ENCODE measurements around the gene TRIOBP. TPM values are rescaled to one million over a fixed set of nuclear protein-coding genes. Genes with fewer than 3 reads are reported as not detected.
"Not testable (repeated sequence)": the region's sequence is repeated elsewhere in the genome, so short reads cannot be mapped to it uniquely, and the experiment has no call there.

The TRIOBP gene, protein sequence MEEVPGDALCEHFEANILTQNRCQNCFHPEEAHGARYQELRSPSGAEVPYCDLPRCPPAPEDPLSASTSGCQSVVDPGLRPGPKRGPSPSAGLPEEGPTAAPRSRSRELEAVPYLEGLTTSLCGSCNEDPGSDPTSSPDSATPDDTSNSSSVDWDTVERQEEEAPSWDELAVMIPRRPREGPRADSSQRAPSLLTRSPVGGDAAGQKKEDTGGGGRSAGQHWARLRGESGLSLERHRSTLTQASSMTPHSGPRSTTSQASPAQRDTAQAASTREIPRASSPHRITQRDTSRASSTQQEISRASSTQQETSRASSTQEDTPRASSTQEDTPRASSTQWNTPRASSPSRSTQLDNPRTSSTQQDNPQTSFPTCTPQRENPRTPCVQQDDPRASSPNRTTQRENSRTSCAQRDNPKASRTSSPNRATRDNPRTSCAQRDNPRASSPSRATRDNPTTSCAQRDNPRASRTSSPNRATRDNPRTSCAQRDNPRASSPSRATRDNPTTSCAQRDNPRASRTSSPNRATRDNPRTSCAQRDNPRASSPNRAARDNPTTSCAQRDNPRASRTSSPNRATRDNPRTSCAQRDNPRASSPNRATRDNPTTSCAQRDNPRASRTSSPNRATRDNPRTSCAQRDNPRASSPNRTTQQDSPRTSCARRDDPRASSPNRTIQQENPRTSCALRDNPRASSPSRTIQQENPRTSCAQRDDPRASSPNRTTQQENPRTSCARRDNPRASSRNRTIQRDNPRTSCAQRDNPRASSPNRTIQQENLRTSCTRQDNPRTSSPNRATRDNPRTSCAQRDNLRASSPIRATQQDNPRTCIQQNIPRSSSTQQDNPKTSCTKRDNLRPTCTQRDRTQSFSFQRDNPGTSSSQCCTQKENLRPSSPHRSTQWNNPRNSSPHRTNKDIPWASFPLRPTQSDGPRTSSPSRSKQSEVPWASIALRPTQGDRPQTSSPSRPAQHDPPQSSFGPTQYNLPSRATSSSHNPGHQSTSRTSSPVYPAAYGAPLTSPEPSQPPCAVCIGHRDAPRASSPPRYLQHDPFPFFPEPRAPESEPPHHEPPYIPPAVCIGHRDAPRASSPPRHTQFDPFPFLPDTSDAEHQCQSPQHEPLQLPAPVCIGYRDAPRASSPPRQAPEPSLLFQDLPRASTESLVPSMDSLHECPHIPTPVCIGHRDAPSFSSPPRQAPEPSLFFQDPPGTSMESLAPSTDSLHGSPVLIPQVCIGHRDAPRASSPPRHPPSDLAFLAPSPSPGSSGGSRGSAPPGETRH (N-terminal part only)
- 33.3 and 34.8 TPM in 2 replicates for total RNA-seq

GRCh38 chr22:37696657-37697537 is at the start of gene TRIOBP:
TSS of gene TRIOBP (plus strand) at chr22:37697048. CDS start at chr22:37701366, 4,318 bp downstream.
- intact Hi-C loops (cut with micrococcal nuclease): loop anchor here (1.0 kb wide), 1 partner anchor 11 kb away; the partner anchor contains the start of gene NOL12

GRCh38 chr22:37647317-37647716 is 49.5 kb upstream of the TRIOBP start:
- DNase-seq: no peak
- Mint-ChIP-seq H3K9me3 (no peaks in the 10 kb centered on the region), H3K4me1 (peaks cover 14% of the 10 kb centered on the region), H3K36me3 (ENCODE audit: low read depth) (peaks cover 61% of the 10 kb centered on the region), H3K27ac (no peak overlapping the region), H3K4me3 (no peak overlapping the region), H3K27me3 (no peaks in the 10 kb centered on the region)
- intact Hi-C loops (cut with micrococcal nuclease): no loop called here

More at GRCh38 chr22:37696657-37697537, at the start of gene TRIOBP:
- Mint-ChIP-seq H3K4me3 (peak within 1 kb of the TSS; percentile 75), H3K9me3 (no peaks in the 10 kb centered on the region), H3K36me3 (ENCODE audit: low read depth) (peaks cover 18% of the 10 kb centered on the region), H3K27me3 (no peaks in the 10 kb centered on the region), H3K4me1 (peaks cover 13% of the 10 kb centered on the region), H3K27ac (peak within 1 kb of the TSS; percentile 58)
- peak; percentile 97 for DNase-seq

DNA sequence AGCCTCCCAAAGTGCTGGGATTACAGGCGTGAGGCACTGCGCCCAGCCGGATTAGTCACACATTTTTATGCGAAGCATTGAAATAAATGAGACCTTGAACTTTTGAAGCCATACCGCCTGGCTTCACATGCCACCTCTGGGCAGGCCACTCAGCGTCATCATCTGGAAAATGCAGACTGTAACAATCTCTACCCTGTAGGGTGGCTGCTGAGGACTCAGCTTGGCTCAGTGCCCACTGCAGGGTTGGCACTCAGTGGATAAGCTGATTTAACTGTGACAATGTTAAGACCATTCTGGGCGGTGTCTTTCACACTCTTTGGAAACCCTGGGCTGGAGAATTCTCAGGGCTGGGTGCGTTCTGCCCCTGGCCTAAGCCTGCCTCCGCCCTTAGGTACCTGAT is 48.9 kb upstream of the TRIOBP start:
- no peak overlapping the region for H3K27ac Mint-ChIP-seq
- H3K36me3 Mint-ChIP-seq (ENCODE audit: low read depth): peaks cover 63% of the 10 kb centered on the region
- H3K4me1 Mint-ChIP-seq: peaks cover 11% of the 10 kb centered on the region
- no peak for DNase-seq
- no peak overlapping the region for H3K4me3 Mint-ChIP-seq
- no peaks in the 10 kb centered on the region for H3K27me3 Mint-ChIP-seq
- H3K9me3 Mint-ChIP-seq: no peaks in the 10 kb centered on the region
- intact Hi-C loops (cut with micrococcal nuclease): no loop called here

DNA sequence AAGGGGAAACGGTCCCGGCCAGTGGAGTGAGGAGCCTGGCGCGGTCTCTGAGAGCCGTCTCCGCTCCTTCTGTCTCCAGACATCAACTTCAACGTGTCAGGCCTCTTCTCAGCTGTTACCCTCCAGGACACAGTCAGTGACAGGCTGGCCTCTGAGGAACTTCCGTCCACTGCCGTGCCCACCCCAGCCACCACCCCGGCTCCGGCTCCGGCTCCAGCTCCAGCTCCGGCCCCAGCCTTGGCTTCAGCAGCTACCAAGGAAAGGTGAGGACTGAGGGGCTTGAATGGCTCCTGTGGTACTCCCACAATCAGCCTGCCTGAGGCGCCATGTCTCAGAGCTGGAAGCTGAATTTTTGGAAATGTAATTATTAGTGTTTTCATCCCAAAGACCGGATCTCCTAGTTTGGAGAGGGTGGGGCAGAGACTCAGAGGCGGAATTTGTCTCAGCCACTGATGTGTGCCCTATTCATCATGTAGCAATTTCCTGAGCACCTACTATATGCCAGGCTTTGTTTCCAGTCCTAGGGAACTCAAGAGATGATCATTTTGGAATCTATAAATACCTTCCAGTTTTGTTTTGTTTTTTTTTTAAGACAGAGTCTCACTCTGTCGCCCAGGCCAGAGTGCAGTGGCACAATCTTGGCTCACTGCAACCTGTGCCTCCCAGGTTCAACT is 46.2 kb upstream of the TRIOBP start:
- H3K27me3 Mint-ChIP-seq: no peaks in the 10 kb centered on the region
- no peaks in the 10 kb centered on the region for H3K9me3 Mint-ChIP-seq
- no peak overlapping the region for H3K27ac Mint-ChIP-seq
- no peak for DNase-seq
- H3K4me3 Mint-ChIP-seq: no peak overlapping the region
- peaks cover 2% of the 10 kb centered on the region for H3K4me1 Mint-ChIP-seq
- peaks cover 57% of the 10 kb centered on the region for H3K36me3 Mint-ChIP-seq (ENCODE audit: low read depth)
- intact Hi-C loops (cut with micrococcal nuclease): no loop called here

- no peaks in the 10 kb centered on the region for H3K9me3 Mint-ChIP-seq
- no peak overlapping the region for H3K4me3 Mint-ChIP-seq
- intact Hi-C loops (cut with micrococcal nuclease): no loop called here
- no peak for DNase-seq
- peak overlapping the region; percentile 34 for H3K27ac Mint-ChIP-seq
- peaks cover 14% of the 10 kb centered on the region for H3K4me1 Mint-ChIP-seq
- no peaks in the 10 kb centered on the region for H3K27me3 Mint-ChIP-seq
- peaks cover 43% of the 10 kb centered on the region for H3K36me3 Mint-ChIP-seq (ENCODE audit: low read depth)
Measured at GRCh38 chr22:37654563-37655251, 42.1 kb upstream of the TRIOBP start.

- H3K27ac Mint-ChIP-seq: no peak overlapping the region
- H3K4me1 Mint-ChIP-seq: peaks cover 19% of the 10 kb centered on the region
- intact Hi-C loops (cut with micrococcal nuclease): no loop called here
- H3K4me3 Mint-ChIP-seq: no peak overlapping the region
- H3K36me3 Mint-ChIP-seq (ENCODE audit: low read depth): peaks cover 41% of the 10 kb centered on the region
- H3K9me3 Mint-ChIP-seq: no peaks in the 10 kb centered on the region
- H3K27me3 Mint-ChIP-seq: no peaks in the 10 kb centered on the region
- DNase-seq: no peak
Measured at GRCh38 chr22:37655252-37655563, 41.6 kb upstream of the TRIOBP start.

- H3K9me3 Mint-ChIP-seq; DNase-seq; intact Hi-C loops (cut with micrococcal nuclease); H3K27me3 Mint-ChIP-seq; H3K4me3 Mint-ChIP-seq: not testable (repeated sequence)
- Mint-ChIP-seq H3K27ac (peak overlapping the region; percentile 76), H3K4me1 (peaks cover 29% of the 10 kb centered on the region), H3K36me3 (ENCODE audit: low read depth) (peaks cover 39% of the 10 kb centered on the region)
Measured at GRCh38 chr22:37656583-37656982, 40.3 kb upstream of the TRIOBP start.

GRCh38 chr22:37657590-37658132 is 39.2 kb upstream of the TRIOBP start:
- Mint-ChIP-seq H3K36me3 (ENCODE audit: low read depth) (peaks cover 36% of the 10 kb centered on the region), H3K4me3 (peak overlapping the region; percentile 85), H3K27me3 (no peaks in the 10 kb centered on the region), H3K9me3 (no peaks in the 10 kb centered on the region), H3K27ac (peak overlapping the region; percentile 91), H3K4me1 (peaks cover 35% of the 10 kb centered on the region)
- peak; percentile 71 for DNase-seq
- intact Hi-C loops (cut with micrococcal nuclease): loop anchor here (1.0 to 2.0 kb wide), 3 partner anchors 15 to 49 kb away; partner anchors contain the start of genes GGA1 and LGALS1

DNA sequence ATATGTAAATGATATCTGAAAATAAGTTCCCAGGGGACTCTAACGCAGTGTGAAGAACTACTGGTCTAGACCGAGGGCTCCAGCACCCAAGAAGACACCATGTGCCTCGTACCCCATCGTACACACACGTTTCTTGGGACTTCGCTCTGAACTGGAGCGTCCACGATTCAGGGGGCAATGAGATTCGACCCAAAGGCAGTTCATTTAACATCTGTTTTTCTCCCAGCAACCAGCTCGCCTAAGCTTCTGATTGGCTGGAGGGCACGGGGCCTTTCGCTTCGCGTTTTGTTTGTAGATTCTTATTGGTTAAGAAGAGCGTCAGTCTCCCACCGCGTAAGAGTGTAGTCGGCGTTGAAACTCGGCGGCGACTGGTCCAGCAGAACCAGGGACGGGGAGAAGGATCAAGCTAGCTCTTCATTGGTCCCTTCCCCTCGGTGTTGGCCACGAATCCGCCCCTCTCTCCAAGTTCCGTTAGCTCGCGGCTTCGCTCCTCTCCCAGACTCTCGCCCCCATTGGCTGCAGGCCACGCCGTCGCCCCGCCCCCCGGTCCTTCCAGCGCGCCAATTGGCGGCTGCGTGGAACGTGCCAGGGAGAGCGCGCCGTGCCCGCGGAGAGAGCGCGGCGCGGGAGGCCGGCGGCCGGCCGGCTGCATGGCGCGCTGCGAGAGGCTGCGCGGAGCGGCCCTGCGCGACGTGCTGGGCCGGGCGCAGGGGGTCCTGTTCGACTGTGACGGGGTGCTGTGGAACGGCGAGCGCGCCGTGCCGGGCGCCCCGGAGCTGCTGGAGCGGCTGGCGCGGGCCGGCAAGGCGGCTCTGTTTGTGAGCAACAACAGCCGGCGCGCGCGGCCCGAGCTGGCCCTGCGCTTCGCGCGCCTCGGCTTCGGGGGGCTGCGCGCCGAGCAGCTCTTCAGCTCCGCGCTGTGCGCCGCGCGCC is 38.4 kb upstream of the TRIOBP start, which contains the start of gene PDXP:
Gene PDXP (plus strand): TSS at position 591 of the 933 bp plus-strand sequence. CDS start 60 bp downstream, at position 651.
- peak within 1 kb of the TSS; percentile 94 for H3K4me3 Mint-ChIP-seq
- H3K27me3 Mint-ChIP-seq: no peaks in the 10 kb centered on the region
- peaks cover 28% of the 10 kb centered on the region for H3K36me3 Mint-ChIP-seq (ENCODE audit: low read depth)

GRCh38 chr22:37659066-37659896 is 37.6 kb upstream of the TRIOBP start:
- peak overlapping the region; percentile 67 for H3K27ac Mint-ChIP-seq
- DNase-seq: peak; percentile 80
- H3K36me3 Mint-ChIP-seq (ENCODE audit: low read depth): peaks cover 23% of the 10 kb centered on the region
- intact Hi-C loops (cut with micrococcal nuclease): loop anchor here (2.0 kb wide), 1 partner anchor 16 kb away; no protein-coding TSS in a partner anchor
- H3K27me3 Mint-ChIP-seq: no peaks in the 10 kb centered on the region
- H3K4me3 Mint-ChIP-seq: peak overlapping the region; percentile 94
- H3K9me3 Mint-ChIP-seq: no peaks in the 10 kb centered on the region
- peaks cover 35% of the 10 kb centered on the region for H3K4me1 Mint-ChIP-seq

More for the DNA sequence above, 38.4 kb upstream of the TRIOBP start, which contains the start of gene PDXP:
- Mint-ChIP-seq H3K27ac (peak within 1 kb of the TSS; percentile 91), H3K9me3 (no peaks in the 10 kb centered on the region), H3K4me1 (peaks cover 35% of the 10 kb centered on the region)
- DNase-seq: peak; percentile 100
- intact Hi-C loops (cut with micrococcal nuclease): loop anchor here (1.0 to 2.0 kb wide), 3 partner anchors 16 to 50 kb away; partner anchors contain the start of genes GGA1 and LGALS1

All from activated CD4-positive, alpha-beta T cell treated with anti-CD3 and anti-CD28 coated beads, Interleukin-2, amount 10 ng/mL, durations not matched to agents 24 days and 14 days (primary cell).